Measurements from ENCODE around the gene SMIM26.

DNA sequence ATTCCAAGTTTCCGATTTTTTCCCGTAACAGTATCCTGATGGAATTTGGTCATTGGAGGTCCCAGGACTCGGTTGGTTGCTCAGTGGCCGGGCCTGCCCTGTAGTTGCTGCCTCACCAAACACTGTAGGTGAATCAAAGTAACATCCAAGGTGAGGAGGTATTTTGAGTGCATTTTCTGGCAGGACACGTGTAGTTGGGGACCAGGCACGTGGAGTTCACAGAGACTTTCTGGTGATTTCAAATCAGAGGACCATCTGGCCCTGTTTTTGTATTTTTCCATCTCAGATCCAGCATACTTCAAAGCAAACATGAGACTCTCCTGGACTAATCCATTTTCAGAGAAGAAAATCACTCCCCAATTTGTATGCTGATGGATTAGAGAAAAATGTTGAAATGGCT is 10.7 kb downstream of the SMIM26 start:
- TF ChIP-seq, protein P1, sequence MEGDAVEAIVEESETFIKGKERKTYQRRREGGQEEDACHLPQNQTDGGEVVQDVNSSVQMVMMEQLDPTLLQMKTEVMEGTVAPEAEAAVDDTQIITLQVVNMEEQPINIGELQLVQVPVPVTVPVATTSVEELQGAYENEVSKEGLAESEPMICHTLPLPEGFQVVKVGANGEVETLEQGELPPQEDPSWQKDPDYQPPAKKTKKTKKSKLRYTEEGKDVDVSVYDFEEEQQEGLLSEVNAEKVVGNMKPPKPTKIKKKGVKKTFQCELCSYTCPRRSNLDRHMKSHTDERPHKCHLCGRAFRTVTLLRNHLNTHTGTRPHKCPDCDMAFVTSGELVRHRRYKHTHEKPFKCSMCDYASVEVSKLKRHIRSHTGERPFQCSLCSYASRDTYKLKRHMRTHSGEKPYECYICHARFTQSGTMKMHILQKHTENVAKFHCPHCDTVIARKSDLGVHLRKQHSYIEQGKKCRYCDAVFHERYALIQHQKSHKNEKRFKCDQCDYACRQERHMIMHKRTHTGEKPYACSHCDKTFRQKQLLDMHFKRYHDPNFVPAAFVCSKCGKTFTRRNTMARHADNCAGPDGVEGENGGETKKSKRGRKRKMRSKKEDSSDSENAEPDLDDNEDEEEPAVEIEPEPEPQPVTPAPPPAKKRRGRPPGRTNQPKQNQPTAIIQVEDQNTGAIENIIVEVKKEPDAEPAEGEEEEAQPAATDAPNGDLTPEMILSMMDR (IDR thresholded peaks at IDR 0.05): no peak
- no peak for TF ChIP-seq POLR2A (IDR thresholded peaks at IDR 0.05)

All from adrenal gland (tissue), 5 donors.